ENCODE results near the gene PAK1IP1.

DNA sequence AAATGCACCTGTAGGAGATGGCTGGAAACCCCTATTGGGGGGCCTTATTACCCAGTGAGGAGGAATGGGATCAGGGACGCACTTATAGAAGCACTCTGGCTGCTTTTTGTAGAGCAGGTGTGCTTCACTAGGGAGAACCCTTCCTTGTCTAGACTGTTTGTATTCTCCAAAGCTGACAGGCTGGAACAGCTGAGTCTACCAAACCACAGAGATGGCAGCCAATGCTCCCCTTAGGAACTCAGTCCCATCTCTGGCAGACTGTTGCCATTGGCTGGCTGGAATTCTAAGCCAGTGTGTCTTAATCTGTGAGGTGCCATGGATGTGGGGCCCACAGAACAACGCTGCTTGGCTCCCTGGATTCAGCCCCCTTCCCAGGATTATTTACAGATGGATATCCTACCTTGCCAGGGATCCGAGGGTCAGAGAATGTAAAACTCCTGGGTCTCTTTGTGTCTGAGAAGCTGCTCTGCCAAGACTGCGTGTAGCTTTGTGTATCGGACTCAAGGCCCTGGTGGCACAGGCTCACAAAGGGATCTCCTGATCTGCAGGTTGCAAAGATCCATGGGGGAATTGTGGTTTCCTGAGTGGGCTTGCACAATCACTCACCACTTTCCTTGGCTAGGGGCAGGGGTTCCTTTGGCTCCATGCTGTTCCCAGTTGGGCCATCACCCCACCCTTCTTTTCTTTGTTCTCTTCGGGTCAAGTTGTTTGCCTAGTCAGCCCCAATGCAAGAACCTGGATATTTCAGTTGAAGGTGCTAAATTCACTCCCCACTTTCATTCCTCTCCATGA lies 26.4 kb upstream of the PAK1IP1 start:
- TF ChIP-seq, protein P1, sequence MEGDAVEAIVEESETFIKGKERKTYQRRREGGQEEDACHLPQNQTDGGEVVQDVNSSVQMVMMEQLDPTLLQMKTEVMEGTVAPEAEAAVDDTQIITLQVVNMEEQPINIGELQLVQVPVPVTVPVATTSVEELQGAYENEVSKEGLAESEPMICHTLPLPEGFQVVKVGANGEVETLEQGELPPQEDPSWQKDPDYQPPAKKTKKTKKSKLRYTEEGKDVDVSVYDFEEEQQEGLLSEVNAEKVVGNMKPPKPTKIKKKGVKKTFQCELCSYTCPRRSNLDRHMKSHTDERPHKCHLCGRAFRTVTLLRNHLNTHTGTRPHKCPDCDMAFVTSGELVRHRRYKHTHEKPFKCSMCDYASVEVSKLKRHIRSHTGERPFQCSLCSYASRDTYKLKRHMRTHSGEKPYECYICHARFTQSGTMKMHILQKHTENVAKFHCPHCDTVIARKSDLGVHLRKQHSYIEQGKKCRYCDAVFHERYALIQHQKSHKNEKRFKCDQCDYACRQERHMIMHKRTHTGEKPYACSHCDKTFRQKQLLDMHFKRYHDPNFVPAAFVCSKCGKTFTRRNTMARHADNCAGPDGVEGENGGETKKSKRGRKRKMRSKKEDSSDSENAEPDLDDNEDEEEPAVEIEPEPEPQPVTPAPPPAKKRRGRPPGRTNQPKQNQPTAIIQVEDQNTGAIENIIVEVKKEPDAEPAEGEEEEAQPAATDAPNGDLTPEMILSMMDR (IDR thresholded peaks at IDR 0.05; ENCODE audit: insufficient read depth, low read depth, low read length): no peak
- no peak for TF ChIP-seq EZH2 (IDR thresholded peaks at IDR 0.05; ENCODE audit: insufficient read depth, low read length)
